ENCODE measurements around the gene UBE2I. TPM values are rescaled to one million over a fixed set of nuclear protein-coding genes. Genes with fewer than 3 reads are reported as not detected.

UBE2I gene
- total RNA-seq, 6 experiments from 2014 or later: 25.0 to 48.0 (median 39.3) TPM

DNA sequence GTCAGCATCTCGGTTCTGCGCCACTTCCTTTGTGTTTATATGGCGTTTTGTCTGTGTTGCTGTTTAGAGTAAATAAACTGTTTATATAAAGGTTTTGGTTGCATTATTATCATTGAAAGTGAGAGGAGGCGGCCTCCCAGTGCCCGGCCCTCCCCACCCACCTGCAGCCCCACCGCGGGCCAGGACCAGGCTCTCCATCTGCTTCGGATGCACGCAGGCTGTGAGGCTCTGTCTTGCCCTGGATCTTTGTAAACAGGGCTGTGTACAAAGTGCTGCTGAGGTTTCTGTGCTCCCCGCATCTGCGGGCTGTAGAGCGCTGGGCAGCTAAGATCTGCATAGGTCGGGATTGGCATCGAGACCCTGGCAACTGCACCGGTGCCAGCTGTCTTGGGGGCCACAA, 15.8 kb downstream of the UBE2I start:
- Histone ChIP-seq H3K4me1 (no peaks in the 10 kb centered on the region), H3K4me3 (no peak overlapping the region), H3K27me3 (no peaks in the 10 kb centered on the region), H3K27ac (no peak overlapping the region), H3K36me3 (peaks cover 0 to 38% (median 13%) of the 10 kb centered on the region in 4 donors), H3K9me3 (no peaks in the 10 kb centered on the region)
- intact Hi-C loops (cut with DNase I): no loop called here
- ATAC-seq (no peak), DNase-seq (no peak)
- TF ChIP-seq POLR2A (IDR thresholded peaks at IDR 0.05): no peak
- TF ChIP-seq, protein P1, sequence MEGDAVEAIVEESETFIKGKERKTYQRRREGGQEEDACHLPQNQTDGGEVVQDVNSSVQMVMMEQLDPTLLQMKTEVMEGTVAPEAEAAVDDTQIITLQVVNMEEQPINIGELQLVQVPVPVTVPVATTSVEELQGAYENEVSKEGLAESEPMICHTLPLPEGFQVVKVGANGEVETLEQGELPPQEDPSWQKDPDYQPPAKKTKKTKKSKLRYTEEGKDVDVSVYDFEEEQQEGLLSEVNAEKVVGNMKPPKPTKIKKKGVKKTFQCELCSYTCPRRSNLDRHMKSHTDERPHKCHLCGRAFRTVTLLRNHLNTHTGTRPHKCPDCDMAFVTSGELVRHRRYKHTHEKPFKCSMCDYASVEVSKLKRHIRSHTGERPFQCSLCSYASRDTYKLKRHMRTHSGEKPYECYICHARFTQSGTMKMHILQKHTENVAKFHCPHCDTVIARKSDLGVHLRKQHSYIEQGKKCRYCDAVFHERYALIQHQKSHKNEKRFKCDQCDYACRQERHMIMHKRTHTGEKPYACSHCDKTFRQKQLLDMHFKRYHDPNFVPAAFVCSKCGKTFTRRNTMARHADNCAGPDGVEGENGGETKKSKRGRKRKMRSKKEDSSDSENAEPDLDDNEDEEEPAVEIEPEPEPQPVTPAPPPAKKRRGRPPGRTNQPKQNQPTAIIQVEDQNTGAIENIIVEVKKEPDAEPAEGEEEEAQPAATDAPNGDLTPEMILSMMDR (IDR thresholded peaks at IDR 0.05): no peak
- WGBS (ENCODE audit: insufficient coverage, low coverage, low lambda C conversion rate, missing lambda C conversion rate): 82% methylated on average over 7 of the region's 15 CpGs

DNA sequence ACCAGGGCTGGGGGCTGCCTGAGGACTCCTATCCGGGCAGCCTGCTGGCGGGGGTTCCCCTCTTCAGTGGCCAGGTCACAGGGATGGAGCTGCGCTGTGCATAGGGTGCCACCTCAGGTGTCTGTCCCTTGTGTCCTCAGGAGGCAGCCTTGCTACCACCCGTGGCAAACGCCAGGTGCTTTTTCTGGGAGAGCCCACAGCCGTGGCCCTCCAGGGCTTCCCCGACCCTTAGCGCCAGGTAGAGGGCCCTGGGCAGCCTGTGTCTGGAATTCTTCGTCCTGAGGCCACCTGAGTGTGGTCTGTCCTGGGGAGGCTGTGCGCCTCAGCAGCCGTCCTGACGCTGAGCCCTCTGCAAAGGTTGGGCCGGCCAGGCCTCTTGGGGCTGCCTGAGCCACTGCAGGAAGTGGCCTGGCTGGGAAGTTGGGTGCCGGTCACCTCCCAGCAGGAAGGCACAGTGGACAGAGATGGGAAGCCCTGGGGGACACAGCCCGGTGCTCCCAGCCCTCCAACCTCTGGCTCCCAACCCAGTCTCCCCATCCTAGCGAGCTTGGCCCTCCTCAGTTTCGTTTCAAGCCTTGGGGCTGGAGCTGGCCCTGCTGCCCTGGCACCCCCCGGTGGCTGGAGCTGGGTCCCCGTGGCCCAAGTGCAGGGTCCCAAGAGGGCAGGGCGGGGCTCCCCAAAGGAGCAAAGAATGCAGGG, 16.4 kb downstream of the UBE2I start:
- Histone ChIP-seq H3K27ac (no peak overlapping the region), H3K9me3 (no peaks in the 10 kb centered on the region), H3K36me3 (peaks cover 0 to 33% (median 10%) of the 10 kb centered on the region in 4 donors), H3K4me3 (no peak overlapping the region), H3K4me1 (no peaks in the 10 kb centered on the region), H3K27me3 (no peaks in the 10 kb centered on the region)
- no peak for DNase-seq
- no peak for TF ChIP-seq POLR2A (IDR thresholded peaks at IDR 0.05)
- TF ChIP-seq, protein P1 (IDR thresholded peaks at IDR 0.05): no peak
- intact Hi-C loops (cut with DNase I): no loop called here
- WGBS (ENCODE audit: insufficient coverage, low coverage, low lambda C conversion rate, missing lambda C conversion rate): 20% methylated on average over 1 of the region's 20 CpGs
- peak in 3 of 4 donors; percentile 5 to 20 (median 18) for ATAC-seq

DNA sequence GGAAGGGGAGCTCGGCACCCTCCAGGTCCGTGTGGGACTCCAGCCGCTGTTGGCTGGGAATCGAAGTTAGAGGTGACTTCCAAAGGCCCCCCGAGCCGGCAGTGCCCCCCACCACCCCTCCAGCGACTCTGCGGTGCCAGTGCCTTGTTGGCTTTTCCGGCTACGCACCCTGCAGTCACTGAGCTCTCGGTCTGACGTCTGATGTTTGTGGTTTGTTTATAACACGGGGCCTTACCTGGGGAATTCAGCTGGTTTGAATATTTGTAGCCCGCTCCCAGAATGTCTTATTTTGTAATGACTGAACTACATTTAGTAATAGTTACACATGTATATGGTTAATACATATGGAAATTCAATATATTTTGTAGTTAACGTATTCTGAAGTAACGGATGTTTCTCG, 17.0 kb downstream of the UBE2I start:
- TF ChIP-seq, protein P1 (IDR thresholded peaks at IDR 0.05): no peak
- no peak for TF ChIP-seq POLR2A (IDR thresholded peaks at IDR 0.05)
- DNase-seq: no peak
- intact Hi-C loops (cut with DNase I): no loop called here
- 82% methylated on average over 5 of the region's 17 CpGs for WGBS (ENCODE audit: insufficient coverage, low coverage, low lambda C conversion rate, missing lambda C conversion rate)
- Histone ChIP-seq H3K9me3 (no peaks in the 10 kb centered on the region), H3K4me3 (no peak overlapping the region), H3K27me3 (no peaks in the 10 kb centered on the region), H3K27ac (no peak overlapping the region), H3K4me1 (peaks cover 0 to 3% (median 1%) of the 10 kb centered on the region in 4 donors), H3K36me3 (peaks cover 0 to 29% (median 8%) of the 10 kb centered on the region in 4 donors)
- no peak for ATAC-seq

DNA sequence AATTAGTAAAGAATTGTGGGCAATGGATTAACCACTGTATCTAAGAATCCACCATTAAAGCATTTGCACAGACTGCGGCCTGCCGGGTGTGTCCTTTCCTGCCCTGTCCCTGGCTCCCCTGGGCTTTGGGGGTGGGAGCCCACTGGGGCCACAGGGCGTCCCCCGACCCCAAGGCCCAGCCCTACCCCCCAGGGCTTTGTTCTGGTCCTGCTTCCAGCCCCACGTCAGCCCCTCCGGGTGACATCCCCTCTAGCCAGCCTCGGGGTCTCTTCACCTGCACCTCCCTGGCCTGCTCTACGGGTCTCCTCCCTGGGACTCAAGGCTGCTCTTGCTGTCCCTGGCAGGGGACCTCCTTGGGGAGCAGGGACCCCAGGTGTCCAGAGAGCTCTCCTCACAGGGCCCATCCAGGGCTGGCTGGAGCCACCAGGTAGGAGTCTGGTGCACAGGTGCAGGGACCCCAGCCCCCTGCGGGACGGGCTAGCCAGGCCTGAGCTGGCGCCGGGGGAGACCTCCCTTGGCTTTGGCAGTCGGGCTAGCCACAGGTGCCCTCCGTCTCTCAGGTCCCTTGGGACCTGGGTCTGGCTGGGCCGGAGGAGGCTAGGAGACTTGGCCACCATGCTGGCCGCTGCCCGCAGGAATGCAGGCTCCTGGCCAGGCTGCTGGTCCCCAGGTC, 17.6 kb downstream of the UBE2I start:
- H3K27me3 ChIP-seq: no peaks in the 10 kb centered on the region
- TF ChIP-seq, protein P1 (IDR thresholded peaks at IDR 0.05): no peak
- TF ChIP-seq POLR2A (IDR thresholded peaks at IDR 0.05): no peak
- no peak overlapping the region for H3K4me3 ChIP-seq
- no peak overlapping the region for H3K27ac ChIP-seq
- DNase-seq (no peak), ATAC-seq (no peak)
- no CpG with 5 or more reads among the region's 17 CpGs for WGBS (ENCODE audit: insufficient coverage, low coverage, low lambda C conversion rate, missing lambda C conversion rate)
- peaks cover 0 to 24% (median 8%) of the 10 kb centered on the region in 4 donors for H3K36me3 ChIP-seq
- no peaks in the 10 kb centered on the region for H3K9me3 ChIP-seq
- intact Hi-C loops (cut with DNase I): no loop called here
- H3K4me1 ChIP-seq: peaks cover 0 to 10% (median 5%) of the 10 kb centered on the region in 4 donors
